GM12873 (cell line): ENCODE measurements around the gene CHAF1A.

Source experiments
- TF ChIP-seq, protein P1 (sequence below): IDR thresholded peaks from 2 replicates; pipeline ENCODE4 v1.5.1; 2012; ENCODE audit warnings: low read depth, mild to moderate bottlenecking, moderate library complexity, low read length, control low read depth; ENCODE audit not compliant: insufficient read depth; ENCODE audit errors: missing control alignments

The CHAF1A gene

DNA sequence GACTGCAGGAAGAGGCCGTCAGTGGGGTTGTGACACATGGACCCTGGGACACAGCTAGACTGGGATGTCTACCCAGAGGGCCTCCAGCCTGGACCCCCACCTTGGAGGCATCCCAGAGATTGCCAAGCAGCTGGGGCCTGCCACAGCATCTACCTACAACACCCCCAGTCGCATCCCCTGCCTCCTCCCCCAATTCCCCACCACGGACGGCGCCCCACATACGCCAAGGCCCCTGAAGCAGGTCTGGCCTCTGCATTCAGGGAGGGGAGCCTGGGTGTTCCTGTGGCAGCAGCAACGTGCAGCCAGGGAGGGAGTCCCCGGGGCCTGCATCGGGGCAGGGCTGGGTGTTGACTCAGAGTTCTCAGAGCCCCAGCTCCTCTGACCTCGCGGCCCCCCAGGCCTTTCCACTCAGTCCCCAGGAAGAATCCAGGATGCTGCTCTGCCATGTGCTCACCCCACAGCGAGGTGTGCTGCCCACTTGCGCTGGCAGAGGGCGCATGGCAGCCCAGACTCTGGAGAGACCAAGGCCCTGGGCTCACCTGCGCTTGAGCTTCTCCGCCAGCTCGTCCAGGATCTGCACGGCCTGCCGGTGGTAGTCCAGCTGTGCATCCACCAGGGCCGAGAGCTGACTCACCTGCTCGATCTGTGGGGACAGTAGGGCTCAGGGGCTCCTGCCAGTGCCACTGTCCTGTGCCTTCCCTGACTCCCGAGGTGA lies 39.5 kb upstream of the CHAF1A start:
- TF ChIP-seq, protein P1, sequence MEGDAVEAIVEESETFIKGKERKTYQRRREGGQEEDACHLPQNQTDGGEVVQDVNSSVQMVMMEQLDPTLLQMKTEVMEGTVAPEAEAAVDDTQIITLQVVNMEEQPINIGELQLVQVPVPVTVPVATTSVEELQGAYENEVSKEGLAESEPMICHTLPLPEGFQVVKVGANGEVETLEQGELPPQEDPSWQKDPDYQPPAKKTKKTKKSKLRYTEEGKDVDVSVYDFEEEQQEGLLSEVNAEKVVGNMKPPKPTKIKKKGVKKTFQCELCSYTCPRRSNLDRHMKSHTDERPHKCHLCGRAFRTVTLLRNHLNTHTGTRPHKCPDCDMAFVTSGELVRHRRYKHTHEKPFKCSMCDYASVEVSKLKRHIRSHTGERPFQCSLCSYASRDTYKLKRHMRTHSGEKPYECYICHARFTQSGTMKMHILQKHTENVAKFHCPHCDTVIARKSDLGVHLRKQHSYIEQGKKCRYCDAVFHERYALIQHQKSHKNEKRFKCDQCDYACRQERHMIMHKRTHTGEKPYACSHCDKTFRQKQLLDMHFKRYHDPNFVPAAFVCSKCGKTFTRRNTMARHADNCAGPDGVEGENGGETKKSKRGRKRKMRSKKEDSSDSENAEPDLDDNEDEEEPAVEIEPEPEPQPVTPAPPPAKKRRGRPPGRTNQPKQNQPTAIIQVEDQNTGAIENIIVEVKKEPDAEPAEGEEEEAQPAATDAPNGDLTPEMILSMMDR, result peak; percentile 33

DNA sequence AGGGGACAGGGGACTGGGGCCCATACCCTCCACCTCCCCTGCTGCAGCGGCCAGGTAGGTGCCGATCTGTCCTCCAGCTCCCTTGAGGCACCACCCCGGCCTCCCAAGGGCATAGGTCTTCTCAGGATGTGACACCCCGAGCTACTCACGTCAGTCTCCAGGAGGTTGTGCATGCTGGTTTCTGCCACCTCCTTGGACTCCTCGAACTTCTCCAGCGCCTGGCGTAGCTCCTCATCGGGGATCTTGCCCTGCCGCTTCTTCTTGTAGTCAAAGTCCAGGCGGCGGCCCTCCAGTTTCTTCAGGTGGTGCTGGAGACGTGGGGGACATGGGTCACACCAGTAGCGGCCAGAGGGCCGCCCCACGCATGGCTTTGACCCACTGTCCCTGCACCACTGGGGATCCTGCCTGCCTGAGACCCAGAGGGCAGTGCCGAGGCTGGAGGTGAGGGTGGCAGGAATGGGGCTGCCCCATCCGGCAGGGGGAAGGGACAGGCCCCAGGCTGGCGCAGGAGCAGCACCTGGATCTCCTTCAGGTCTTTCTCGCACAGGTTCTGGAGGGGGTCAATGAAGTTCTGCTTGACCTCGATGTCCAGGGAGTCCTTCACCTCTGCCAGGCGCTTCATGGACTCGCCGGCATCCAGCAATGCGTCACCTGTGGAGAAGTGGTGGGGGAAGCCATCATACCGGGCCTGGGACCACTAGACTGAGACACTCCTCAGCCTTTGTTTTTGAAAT lies 38.7 kb upstream of the CHAF1A start:
- TF ChIP-seq, protein P1, result no peak

DNA sequence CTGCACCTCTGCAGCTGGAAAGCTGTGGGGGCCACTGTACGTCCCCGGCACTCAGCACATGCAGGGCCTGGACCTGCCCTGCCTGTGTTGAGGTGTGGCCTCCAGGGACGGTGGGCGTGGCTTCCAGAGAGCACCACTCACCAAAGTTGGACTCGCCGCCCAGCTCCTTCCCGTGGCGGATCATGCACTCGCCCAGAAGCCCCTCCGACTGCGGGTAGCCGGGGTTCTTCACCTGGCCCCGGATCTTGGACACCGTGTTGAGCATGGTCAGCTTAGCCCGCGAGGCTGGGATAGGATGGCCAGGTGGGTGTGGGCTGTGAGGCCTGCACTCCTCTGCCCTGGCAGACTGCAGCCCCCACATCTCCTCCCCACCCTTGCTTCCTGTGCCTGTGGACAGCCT lies 37.1 kb upstream of the CHAF1A start:
- TF ChIP-seq, protein P1, result no peak

DNA sequence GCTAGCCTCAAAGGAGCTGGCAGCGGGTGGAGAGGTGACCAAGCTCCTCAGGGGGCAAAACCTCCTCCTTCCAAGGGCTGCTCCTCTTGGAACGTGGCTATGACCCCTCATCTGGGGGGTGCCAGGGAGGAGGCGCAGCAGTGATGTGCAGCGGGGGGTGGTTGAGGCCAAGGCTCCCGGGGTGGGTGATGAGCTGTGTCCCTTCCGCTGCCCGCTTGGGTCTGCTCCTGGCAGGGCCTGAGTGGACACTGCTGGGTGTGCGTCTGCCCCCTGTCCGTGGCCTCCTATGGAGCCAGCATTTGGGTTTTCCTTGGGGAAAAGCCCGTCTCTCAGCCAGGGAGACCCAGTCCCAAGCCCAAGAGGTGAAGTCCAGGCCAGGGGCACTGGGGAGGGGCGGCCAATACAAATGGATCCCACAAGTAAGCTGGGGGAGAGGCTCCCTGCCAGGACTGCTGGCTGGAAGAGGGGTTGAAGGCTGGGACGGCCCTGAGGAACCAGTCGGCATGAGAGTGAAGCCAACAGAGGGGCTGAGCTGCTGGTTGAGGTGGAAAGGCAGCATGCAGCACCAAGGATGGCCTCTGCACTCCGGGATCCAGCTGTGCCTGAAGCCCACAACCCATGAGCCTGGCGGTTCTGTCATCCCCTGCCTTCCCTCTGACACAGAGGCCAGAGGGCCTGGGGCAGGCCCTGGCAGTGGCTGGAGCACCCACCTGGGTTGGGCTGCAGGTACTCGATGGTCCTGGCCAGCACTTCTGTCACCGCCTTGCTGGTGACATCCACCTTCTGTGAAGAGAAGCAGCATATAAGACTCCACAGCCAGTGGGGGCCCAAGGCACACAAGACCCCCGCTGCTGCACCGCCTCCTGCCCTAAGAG lies 36.4 kb upstream of the CHAF1A start:
- TF ChIP-seq, protein P1, result no peak

DNA sequence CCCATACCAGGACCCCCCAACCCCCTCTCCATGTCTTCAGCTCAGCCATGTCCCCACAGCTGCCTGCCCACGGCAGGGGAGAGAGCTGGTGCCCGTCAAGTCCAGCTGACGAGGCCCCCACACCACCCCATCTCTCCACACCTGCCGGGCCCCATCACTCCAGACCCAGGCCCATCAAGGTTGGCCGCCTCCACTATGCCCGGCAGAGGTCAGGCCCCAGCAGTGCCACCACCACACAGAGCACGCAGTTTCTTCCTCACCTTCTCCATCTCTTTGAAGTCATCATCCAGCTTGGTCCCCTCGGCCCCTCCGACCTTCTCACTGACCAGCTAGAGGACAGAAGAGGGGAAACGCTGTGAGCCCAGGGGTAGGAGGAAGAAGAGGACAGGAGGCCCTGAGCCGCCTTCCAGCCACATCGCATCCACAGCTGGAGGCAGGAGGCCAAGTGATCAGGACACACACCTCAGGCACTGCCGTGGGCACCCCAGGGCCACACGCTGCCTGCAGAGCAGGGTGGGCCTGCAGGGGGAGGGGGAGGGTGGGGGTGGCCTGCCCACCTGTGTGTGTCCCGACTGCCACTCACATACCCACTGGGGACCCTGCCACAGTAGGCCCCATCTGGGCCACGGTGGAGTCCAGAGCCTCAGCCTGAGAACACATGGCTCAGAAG lies 35.6 kb upstream of the CHAF1A start:
- TF ChIP-seq, protein P1, result no peak

DNA sequence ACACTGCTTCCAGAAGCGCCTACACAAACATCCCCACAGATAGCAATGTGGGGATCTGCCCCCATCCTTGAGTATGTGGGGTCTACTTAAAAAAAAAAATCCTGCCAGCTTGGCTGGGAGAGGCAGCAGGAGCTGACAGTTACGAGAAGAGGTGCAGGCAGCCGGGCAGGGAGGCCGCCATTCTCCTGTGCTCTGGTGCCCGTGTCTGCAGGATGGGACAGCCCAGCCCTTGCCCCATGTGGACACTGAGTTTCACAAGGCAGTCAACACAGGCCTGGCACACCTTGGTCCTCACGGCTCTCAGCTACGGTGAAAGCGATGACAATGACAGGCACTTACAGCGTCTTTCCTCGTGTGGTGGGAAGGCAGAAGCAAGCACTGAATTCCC lies 35.1 kb upstream of the CHAF1A start:
- TF ChIP-seq, protein P1, result no peak
